ACHN (cell line): ENCODE data around the gene VAV1.
"Not testable (repeated sequence)": the region's sequence is repeated elsewhere in the genome, so short reads cannot be mapped to it uniquely, and the experiment has no call there.

ENCODE experiments used
- DNase-seq: peaks from one replicate; pipeline ENCODE4 v3.0.0-alpha.2; 2015
- in situ Hi-C: cut with HindIII; loops from 2 replicates; pipeline ENCODE4 v1.10.0; 2017; ENCODE audit warnings: low sequenced_read_pairs, low pct_ligation_motif_present, low pct_unique_long_range_greater_than_20kb

The VAV1 gene

DNA sequence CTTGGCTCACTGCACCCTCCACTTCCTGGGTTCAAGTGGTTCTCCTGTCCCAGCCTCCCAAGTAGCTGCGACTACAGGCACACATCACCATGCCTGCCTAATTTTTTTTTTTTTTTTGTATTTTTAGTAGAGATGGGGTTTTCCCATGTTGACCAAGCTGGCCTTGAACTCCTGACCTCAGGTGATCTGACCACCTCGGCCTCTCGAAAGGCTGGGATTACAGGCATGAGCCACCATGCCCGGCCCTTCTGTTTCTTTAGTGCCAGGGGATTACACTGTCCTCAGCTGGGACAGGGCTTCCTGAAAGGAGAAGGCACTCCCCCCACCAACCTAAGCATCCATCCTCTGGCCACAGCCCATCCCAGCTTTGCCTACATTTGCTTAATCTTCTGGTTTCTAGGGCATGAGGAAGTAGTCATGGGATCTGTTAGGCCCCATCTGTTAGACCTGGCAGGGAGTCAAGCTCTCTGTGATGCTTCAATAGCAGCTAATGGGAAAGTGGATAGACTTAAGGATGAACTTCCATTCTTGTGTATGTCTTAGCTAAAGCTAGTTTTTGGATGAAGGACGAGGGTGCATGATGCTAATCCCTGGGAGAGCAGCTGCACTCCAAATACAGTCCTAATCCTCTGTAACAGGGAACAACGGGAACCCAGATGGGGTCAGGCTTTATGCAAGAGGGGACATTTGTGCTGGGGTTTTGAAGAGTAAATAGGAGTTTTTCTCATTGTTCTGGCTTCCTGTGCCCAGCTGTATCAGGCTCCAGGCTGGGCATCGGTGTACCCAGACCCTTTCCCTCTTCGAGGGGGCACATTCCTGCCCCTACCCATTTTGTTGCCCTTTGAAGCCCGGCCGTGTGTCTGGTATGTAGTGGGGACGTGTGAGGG is 2.6 kb downstream of the VAV1 start:
- no peak for DNase-seq
- in situ Hi-C loops, result no loop called here

DNA sequence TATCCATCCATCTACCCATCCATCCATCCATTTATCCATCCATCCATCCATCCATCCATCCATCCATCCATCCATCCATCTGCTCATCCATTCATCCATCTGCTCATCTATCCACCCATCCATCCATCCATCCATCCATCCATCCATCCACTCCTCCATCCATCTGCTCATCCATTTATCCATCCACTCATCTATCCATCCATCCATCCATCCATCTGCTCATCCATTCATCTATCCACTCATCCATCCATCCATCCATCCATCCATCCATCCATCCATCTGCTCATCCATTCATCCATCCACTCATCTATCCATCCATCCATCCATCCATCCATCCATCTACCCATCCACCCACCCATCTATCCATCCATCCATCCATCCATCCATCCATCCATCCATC is 3.5 kb downstream of the VAV1 start:
- DNase-seq, in situ Hi-C loops: not testable (repeated sequence)

DNA sequence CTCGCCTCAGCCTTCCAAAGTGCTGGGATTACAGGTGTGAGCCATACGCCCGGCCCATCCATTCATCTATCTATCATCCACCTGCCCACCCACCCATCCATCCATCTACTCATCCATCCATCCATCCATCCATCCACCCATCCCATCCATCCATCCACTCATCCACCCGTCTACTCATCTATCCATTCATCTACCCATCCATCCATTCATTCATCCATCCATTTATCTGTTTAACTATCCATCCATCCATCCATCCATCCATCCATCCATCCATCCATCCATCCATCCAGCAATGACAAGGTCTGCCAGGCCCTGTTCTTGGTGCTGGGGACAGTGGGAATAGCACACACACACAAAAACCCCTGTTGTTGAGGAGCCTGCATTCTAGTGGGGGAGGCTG is 4.5 kb downstream of the VAV1 start:
- DNase-seq, result no peak
- in situ Hi-C loops, result no loop called here

DNA sequence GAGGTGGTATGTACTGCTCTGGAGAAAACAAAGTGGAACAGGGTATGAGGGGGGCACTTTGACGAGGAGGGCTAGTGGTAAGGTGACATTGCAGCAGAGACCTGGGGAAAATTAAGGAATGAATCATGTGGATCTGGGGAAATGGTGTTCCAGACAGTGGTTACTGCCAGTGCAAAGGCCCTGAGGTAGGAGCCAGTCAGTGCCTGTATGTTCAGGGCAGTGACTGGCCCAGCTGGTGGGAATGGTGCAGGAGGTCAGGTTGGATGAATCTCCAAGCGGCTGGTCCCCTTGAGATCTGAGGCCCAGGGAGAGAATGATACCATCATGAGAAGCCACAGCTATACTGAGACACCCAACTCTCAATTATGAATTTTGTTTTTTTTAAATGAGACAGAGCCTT is 4.9 kb downstream of the VAV1 start:
- in situ Hi-C loops, result no loop called here

DNA sequence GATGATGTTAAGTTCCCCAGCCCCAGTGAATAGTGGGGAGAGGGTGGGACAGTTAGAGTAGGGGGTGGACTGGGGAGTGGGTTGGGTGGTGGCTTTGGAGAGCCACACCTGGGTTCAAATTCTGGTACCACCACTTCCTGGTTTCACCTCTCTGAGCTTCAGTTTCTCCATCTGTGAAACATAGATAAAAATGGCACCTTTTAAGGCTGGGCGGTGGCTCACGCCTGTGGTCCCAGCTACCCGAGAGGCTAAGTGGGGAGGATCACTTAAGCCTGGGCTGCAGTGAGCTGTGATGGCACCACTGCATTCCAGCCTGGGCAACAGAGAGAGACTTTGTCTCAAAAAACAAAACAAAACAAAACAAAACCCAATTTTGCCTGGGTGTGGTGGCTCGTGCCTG is 5.9 kb downstream of the VAV1 start:
- DNase-seq, result no peak
- in situ Hi-C loops, result no loop called here

More for the DNA sequence above, 4.9 kb downstream of the VAV1 start:
- DNase-seq, result no peak

DNA sequence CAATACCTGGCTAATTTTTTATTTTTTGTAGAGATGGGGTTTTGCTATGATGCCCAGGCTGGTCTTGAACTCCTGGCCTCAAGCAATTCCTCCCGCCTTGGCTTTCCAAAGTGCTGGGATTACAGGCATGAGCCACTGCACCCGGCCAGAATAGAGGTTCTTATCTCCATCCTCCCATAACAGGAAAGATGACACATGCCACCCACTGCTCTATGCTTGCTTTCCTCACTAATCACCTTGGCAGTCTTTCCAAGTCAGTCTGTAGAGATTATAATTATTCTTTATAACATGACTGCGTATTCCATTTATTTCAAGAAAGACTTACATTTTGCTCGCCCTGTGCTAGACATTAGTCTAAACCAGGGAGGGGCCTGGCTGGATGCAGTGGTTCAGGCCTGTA is 6.7 kb downstream of the VAV1 start:
- in situ Hi-C loops, result no loop called here
- DNase-seq, result no peak

DNA sequence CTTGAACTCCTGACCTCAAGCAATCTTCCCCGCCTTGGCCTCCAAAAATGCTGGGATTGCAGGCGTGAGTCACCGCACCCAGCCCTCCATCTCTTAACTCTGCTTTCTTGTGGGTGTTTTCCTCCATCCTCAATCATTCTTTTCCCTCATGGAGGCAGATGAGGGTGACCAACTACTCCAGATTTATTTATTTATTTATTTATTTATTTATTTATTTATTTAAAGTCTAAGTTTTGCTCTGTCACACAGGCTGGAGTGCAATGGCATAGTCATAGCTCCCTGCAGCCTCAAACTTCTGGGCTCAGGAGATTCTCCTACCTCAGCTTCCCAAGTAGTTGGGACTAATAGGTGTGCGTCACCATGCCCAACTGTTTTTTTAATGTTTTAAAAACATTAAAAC is 14.9 kb downstream of the VAV1 start:
- no peak for DNase-seq
- in situ Hi-C loops, result no loop called here

DNA sequence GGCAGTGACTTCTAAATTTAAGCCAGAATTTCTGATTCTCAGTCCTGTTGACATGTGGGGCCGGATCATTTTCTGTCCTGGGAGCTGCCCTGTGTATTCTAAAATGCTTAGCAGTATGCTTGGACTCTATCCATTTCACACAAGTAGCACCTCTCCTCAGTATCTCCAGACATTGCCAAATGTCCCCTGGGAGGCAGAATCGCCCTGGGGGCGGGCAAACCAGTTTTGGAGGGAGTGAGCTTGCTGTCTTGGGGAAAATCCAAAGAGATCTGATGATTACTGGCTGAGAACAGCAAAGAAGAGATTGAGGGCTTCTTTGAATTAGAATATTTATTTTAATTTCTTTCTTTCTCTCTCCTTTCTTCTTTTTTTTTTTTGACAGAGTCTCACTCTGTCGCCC is 16.4 kb downstream of the VAV1 start:
- in situ Hi-C loops, result no loop called here
- no peak for DNase-seq

DNA sequence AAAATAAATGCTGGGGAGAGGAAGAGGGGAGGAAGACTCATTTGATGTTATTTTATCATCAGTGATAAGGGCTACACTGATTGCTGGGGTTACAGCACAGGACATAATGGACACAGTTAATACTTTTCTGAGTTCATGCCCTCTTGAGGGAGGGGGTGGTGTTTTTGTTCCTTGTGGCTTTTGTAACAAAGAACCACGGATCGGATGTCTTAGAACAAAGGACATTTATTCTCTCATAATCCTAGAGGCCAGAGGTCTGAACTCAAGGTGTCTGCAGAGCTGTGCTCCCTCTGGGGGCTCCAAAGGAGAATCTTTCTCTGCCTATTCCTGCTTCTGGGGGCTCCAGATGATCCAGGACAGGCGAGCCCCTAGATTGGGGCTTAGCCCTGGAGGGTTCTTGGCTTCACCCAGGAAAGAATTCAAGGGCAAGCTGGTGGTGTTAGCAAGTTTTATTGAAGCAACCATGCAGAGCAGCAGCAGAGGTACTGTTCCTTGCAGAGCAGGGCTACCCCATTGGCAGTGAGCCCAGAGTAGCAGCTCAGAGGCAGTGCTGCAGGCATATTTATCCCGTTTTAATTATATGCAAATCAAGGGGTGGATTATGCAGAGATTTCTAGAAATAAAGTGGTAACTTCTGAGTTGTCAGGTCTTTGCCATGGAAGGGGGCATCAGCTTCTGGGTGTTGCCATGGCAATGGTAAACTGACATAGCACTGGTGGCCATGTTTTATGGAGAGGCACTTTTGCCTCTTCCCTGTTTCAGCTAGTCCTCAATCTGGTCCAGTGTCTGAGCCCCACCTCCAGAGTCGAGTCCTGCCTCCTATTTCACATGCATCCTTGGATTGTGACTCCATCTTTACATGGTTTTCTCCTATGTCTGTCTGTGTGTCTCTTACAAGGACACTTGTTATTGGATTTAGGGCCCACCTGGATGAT is 18.0 kb downstream of the VAV1 start:
- in situ Hi-C loops, result no loop called here
- DNase-seq, result no peak

DNA sequence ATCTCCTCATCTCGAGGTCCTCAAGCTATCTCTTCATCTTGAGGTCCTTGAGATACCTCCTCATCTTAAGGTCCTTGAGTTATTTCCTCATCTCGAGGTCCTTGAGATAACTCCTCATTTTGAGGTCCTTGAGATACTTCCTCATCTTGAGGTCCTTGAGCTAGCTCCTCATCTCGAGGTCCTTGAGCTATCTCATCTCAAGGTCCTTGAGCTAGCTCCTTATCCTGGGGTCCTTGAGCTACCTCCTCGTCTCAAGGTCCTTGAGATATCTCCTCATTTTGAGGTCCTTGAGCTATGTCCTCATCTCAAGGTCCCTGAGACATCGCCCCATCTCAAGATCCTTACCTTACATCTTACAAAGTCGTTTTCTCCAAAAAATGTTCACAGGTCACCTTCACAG is 18.7 kb downstream of the VAV1 start:
- no peak for DNase-seq
- in situ Hi-C loops, result no loop called here

DNA sequence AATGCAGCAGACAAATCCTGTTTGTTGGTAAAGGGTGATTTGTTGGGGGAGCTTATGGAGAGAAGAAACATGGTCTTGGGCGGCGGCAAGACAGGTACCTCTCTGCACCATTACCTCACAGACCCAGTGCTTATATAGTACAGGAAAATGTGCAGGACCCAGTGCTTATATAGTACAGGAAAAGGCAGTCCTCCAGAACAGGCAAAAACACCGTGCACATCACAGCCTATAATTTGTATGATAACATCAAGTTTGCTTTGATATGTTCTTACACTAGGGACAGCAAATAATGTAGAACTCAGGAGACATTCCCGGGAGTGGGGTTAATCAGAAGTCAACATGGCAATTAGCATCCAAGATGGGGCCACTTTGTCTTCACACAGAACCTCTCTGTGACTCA is 20.9 kb downstream of the VAV1 start:
- no peak for DNase-seq
- in situ Hi-C loops, result no loop called here

DNA sequence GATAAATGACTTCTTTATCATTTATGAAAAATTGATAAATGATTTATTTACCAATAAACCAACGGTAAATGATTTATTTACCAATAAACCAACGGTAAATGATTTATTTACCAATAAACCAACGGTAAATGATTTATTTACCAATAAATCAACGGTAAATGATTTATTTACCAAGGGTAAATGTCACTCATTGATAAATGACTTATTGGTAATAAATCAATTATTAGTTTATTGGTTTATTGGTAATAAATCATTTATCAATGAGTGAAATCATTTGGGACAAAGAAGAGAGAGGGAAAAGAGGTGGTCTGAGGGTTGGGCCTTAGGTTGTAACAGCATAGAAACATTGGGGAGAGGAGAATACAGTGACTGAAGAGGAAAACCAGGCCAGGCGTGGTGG is 21.5 kb downstream of the VAV1 start:
- no peak for DNase-seq
- in situ Hi-C loops, result no loop called here

DNA sequence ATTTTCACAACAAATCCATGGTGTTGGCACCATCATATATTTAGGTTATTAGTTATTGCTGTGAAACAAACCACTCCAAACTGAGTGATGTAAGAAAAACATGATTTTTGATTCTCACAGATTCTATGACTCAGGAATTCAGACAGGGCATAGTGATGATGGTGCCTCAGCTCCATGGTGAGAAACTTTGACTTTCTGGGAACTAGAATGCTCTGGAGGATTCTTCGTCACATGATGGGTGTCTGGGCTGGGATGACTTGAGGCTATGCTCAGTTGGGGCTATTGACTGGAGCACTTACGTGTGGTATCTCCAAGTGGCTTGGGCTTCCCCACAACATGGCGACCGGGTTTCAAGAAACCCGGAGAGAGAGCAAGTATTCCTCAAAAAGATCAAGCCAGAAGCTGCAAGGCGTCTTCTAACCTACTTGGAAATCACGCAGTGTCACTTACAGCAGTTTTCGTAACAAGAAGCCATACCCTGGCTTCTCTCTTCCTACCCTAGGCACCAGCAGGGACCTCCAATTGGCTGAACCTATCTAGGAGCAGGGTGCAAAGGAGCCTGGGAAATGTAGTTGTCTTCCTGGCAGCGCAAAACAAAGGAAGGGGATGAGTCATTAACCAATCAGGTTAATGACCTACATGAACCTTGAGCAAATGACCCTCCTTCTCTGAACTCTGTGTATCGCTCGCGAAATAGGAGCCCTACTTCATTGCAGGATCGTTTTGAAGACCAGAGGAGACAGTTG is 22.4 kb downstream of the VAV1 start:
- in situ Hi-C loops, result no loop called here
- DNase-seq, result no peak

DNA sequence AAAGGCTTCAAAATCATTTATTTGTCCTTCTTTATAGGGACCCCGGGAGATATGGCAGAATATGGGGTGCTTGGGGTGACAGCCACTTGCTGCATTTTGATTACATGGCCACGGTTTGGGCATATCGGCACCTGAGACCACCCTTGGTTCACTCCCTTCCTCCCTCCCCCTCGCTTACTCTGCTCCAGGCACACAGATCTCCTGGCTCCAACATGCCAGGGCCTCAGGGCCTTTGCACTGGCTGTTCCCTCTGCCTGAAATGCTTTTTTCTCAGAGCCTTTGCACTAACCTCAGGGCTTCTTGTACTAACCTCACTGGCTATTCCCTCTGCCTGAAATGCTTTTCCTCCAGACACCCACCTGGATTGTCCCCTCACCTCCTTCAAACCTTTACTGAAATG is 23.8 kb downstream of the VAV1 start:
- DNase-seq, result no peak
- in situ Hi-C loops, result no loop called here

DNA sequence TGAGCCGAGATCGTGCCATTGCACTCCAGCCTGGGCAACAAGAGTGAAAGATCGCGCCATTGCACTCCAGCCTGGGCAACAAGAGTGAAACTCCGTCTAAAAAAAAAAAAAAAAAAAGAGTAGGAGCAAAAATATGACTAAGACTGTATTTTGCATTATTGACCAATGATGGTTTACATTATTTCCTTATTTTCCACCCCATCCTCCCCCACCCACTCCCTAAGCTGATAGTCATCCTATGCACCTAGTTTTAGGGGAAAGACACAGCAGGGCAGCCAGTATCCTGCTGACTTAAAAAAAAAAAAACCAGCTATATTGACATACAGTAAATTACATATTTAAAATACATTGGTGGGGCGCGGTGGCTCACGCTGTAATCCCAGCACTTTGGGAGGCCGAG is 25.1 kb downstream of the VAV1 start:
- in situ Hi-C loops, result no loop called here
- no peak for DNase-seq

DNA sequence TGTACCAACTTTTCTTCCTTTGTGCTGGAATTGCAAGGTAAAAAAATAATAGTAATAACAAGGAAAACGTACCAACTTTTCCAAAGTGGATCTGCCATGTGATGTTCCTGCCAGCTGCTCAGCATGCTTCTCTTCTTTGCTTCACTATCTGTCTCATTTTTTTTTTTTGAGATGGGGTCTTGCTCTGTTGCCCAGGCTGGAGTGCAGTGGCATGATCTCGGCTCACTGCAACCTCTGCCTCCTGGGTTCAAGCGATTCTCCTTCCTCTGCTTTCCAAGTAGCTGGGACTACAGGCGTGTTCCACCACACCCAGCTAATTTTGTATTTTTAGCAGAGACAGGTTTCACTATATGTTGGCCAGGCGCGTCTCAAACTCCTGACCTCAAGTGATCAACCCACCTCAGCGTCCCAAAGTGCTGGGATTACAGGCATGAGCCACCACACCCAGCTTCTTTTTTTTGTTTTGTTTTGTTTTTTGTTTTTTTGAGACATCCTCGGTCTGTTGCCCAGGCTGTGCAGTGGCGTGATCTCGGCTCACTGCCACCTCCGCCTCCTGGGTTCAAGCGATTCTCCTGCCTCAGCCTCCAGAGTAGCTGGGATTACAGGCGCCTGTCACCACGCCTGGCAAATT is 27.8 kb downstream of the VAV1 start:
- DNase-seq, in situ Hi-C loops: not testable (repeated sequence)

DNA sequence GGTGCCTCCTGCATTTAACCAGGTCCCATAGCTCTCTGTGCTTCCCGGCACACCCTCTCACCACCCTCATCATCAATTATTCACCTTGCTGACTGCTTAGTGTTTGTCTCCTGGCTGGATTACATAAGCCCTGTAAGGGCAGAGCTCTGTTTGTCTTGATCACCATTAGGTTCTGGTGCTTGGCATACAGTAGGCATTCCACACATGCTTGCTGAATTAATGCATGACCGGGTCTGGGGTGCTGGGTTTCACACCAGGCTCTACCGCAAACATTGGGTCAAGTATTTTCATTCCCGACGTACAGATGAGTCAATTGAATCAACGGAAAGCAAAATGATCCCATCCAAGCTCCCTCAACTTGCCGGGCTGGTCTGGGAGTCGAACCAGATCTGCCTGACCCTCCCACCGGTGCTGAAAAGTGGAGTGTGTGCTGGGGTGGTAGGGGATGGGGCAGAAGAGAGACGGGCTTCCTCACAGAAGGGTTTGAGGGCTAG is 28.5 kb downstream of the VAV1 start:
- peak; percentile 66 for DNase-seq
- in situ Hi-C loops, result no loop called here

DNA sequence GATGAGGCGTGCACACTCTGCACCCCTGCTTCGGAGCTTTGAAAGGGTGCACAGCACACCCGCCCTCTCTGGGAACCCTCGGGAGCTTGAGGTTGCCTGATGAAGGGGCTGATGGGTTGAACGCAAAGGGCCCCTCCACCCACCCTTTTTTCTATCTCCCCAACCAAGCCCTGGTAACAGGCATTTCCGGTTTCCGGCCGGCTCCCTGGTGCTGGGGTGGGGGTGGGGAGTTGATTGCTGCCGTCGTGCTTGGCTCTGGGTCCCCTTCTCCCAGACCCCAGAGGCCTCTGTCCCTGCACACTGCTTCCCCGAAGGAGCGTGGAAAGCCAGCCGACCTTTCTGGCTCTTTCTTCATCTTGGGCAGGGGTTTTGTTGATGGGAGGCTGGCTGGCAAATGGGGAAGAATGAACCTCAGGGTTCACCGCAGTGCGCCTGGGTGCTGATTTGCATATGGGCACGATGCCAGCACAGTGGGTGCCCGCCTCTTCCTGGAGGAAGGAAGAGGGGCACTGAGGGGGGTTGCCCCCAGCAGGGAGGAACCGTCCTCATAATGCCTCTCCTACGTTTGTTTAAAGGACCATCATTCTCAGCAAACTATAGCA is 29.1 kb downstream of the VAV1 start:
- DNase-seq, result peak; percentile 40
- in situ Hi-C loops, result no loop called here
